OCI-LY3 (cell line): Measurements from ENCODE around the gene GRIK4.
"Not testable (repeated sequence)": the region's sequence is repeated elsewhere in the genome, so short reads cannot be mapped to it uniquely, and the experiment has no call there.

ENCODE experiments used
- H2AFZ ChIP-seq: fragments of 200-600, 300-600 bp; shearing (Covaris generic); 2 replicates; pipeline ENCODE4 v1.6.0; 2014; ENCODE audit warnings: antibody characterized with exemption, low read depth, low read length
- H3K27ac ChIP-seq: fragments of 200-600, 300-600 bp; sonication (generic); 2 replicates; pipeline ENCODE4 v1.5.1; 2014; ENCODE audit warnings: mild to moderate bottlenecking, low read length, moderate library complexity, mixed read lengths
- H3K27me3 ChIP-seq: fragments of 200-600, 300-600 bp; sonication (generic); 2 replicates; pipeline ENCODE4 v1.6.1; 2014; ENCODE audit warnings: low read depth, low read length, mixed read lengths
- H3K36me3 ChIP-seq: fragments of 200-600, 300-600 bp; sonication (generic); replicated peaks from 2 replicates; pipeline ENCODE3; 2014; ENCODE audit warnings: low read depth, low read length, mixed read lengths
- H3K4me1 ChIP-seq: fragments of 300-600, 200-600 bp; sonication (generic); 2 replicates; pipeline ENCODE4 v1.6.1; 2014; ENCODE audit warnings: low read length, mixed read lengths
- H3K4me2 ChIP-seq: fragments of 200-600, 300-600 bp; sonication (generic); 2 replicates; pipeline ENCODE4 v1.6.1; 2014; ENCODE audit warnings: low read length, mixed read lengths
- H3K4me3 ChIP-seq: fragments of 300-600, 200-600 bp; sonication (generic); 2 replicates; pipeline ENCODE4 v1.5.1; 2014; ENCODE audit warnings: antibody characterized with exemption, mild to moderate bottlenecking, low read length, moderate library complexity
- H3K79me2 ChIP-seq: fragments of 300-600, 200-600 bp; shearing (Covaris generic); 2 replicates; pipeline ENCODE4 v1.6.1; 2014; ENCODE audit warnings: mild to moderate bottlenecking, low read length, mixed read lengths
- H3K9ac ChIP-seq: fragments of 300-600, 200-600 bp; shearing (Covaris generic); 2 replicates; pipeline ENCODE4 v1.6.0; 2014; ENCODE audit warnings: mild to moderate bottlenecking, low read length, moderate library complexity
- H3K9me3 ChIP-seq: fragments of 200-600, 300-600 bp; shearing (Covaris generic); 2 replicates; pipeline ENCODE4 v1.6.1; 2014; ENCODE audit warnings: low read length, mixed read lengths; ENCODE audit not compliant: insufficient read depth
- H4K20me1 ChIP-seq: fragments of 200-600, 300-600 bp; sonication (generic); 2 replicates; pipeline ENCODE4 v1.6.1; 2016; ENCODE audit warnings: low read length, mixed read lengths; ENCODE audit not compliant: insufficient read depth
- EZH2phosphoT487 ChIP-seq: fragments of 200-600 bp; shearing (Covaris generic); IDR thresholded peaks from 2 replicates; pipeline ENCODE4 v1.6.1; 2018; ENCODE audit warnings: antibody characterized with exemption, mixed run types, low read depth
- TF ChIP-seq, protein P1 (sequence below): fragments of 200-600, 300-600 bp; sonication (generic); IDR thresholded peaks from 2 replicates; pipeline ENCODE4 v1.5.1; 2014; ENCODE audit warnings: antibody characterized with exemption, low read length, low read depth

The GRIK4 gene

GRCh38 chr11:120759046-120759445 lies 247.5 kb downstream of the GRIK4 start:
- Histone ChIP-seq H3K4me3 (no peak overlapping the region), H3K79me2 (no peaks in the 10 kb centered on the region), H3K4me1 (no peaks in the 10 kb centered on the region), H2AFZ (no peak overlapping the region), H4K20me1 (no peaks in the 10 kb centered on the region), H3K4me2 (no peak overlapping the region), H3K36me3 (no peaks in the 10 kb centered on the region), H3K27ac (no peak overlapping the region), H3K9me3 (no peaks in the 10 kb centered on the region), H3K27me3 (peaks cover 43% of the 10 kb centered on the region), H3K9ac (no peak overlapping the region)
- no peak for TF ChIP-seq EZH2phosphoT487
- TF ChIP-seq, protein P1, sequence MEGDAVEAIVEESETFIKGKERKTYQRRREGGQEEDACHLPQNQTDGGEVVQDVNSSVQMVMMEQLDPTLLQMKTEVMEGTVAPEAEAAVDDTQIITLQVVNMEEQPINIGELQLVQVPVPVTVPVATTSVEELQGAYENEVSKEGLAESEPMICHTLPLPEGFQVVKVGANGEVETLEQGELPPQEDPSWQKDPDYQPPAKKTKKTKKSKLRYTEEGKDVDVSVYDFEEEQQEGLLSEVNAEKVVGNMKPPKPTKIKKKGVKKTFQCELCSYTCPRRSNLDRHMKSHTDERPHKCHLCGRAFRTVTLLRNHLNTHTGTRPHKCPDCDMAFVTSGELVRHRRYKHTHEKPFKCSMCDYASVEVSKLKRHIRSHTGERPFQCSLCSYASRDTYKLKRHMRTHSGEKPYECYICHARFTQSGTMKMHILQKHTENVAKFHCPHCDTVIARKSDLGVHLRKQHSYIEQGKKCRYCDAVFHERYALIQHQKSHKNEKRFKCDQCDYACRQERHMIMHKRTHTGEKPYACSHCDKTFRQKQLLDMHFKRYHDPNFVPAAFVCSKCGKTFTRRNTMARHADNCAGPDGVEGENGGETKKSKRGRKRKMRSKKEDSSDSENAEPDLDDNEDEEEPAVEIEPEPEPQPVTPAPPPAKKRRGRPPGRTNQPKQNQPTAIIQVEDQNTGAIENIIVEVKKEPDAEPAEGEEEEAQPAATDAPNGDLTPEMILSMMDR: no peak

GRCh38 chr11:120765710-120766109 lies 254.2 kb downstream of the GRIK4 start:
- not testable (repeated sequence) for H3K36me3 ChIP-seq, H3K4me1 ChIP-seq, H3K4me2 ChIP-seq, H3K9me3 ChIP-seq, H2AFZ ChIP-seq, H4K20me1 ChIP-seq, H3K9ac ChIP-seq, H3K79me2 ChIP-seq, H3K4me3 ChIP-seq, H3K27ac ChIP-seq
- peaks cover 45% of the 10 kb centered on the region for H3K27me3 ChIP-seq

- peaks cover 51% of the 10 kb centered on the region for H3K27me3 ChIP-seq
- H3K27ac ChIP-seq: no peak overlapping the region
- no peaks in the 10 kb centered on the region for H3K4me1 ChIP-seq
- H3K4me3 ChIP-seq: no peak overlapping the region
- no peak overlapping the region for H3K9ac ChIP-seq
- no peaks in the 10 kb centered on the region for H4K20me1 ChIP-seq
- H3K4me2 ChIP-seq: no peak overlapping the region
- H3K79me2 ChIP-seq: no peaks in the 10 kb centered on the region
- no peak overlapping the region for H2AFZ ChIP-seq
- peaks cover 7% of the 10 kb centered on the region; the same call in 1 of the 2 replicates for H3K9me3 ChIP-seq
- no peaks in the 10 kb centered on the region for H3K36me3 ChIP-seq
- no peak for TF ChIP-seq EZH2phosphoT487
- TF ChIP-seq, protein P1: no peak
Measured at GRCh38 chr11:120766318-120766717, 254.8 kb downstream of the GRIK4 start.

DNA sequence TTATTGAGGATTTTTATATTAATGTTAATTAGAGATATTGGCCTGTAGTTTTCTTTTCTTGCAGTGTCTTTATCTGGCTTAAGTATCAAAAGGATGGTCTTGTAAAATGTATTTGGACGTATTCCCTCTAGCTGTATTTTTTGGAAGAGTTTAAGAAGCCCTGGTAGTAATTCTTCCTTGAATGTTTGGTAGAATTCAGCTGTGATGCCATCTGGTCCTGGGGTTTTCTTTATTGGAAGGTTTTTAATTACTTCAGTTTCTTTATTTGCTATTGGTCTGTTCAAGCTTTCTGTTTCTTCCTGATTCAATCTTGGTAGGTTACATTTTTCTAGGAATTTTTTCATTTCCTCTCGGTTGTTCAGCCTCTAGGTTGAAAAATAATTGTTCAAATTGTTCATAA lies 257.4 kb downstream of the GRIK4 start:
- Histone ChIP-seq H3K9ac (no peak overlapping the region), H3K27me3 (peaks cover 73% of the 10 kb centered on the region), H2AFZ (no peak overlapping the region), H3K4me2 (no peak overlapping the region), H3K27ac (no peak overlapping the region), H3K36me3 (no peaks in the 10 kb centered on the region), H3K4me3 (no peak overlapping the region), H3K4me1 (peaks cover 10% of the 10 kb centered on the region), H3K9me3 (peaks cover 8% of the 10 kb centered on the region; the same call in 1 of the 2 replicates), H4K20me1 (peaks cover 1% of the 10 kb centered on the region; the same call in 1 of the 2 replicates), H3K79me2 (no peaks in the 10 kb centered on the region)
- TF ChIP-seq EZH2phosphoT487: no peak
- TF ChIP-seq, protein P1: no peak

DNA sequence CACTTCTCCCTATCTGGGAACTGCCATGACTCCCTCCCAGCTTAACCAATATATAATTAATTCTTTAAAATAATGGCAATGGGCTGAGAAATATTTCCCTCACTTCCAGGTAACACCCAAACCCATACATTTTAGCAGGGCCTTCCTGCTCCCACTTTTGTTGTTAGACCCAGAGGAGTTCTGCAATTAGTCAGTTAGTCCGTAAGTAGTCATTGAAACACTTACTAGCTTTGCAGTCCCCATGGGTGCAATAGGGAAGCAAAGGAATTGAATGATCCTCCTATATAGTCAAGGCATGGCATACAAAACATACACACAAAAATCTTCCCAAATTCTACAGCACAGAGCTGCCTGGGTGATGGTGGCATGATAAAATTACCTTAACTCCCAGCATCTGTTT lies 258.4 kb downstream of the GRIK4 start:
- TF ChIP-seq EZH2phosphoT487: no peak
- TF ChIP-seq, protein P1: no peak
- H3K4me2 ChIP-seq: no peak overlapping the region
- peaks cover 13% of the 10 kb centered on the region; the same call in 1 of the 2 replicates for H3K9me3 ChIP-seq
- peaks cover 82% of the 10 kb centered on the region for H3K27me3 ChIP-seq
- H3K27ac ChIP-seq: no peak overlapping the region
- H3K9ac ChIP-seq: no peak overlapping the region
- H2AFZ ChIP-seq: no peak overlapping the region
- no peaks in the 10 kb centered on the region for H3K79me2 ChIP-seq
- peaks cover 12% of the 10 kb centered on the region for H3K4me1 ChIP-seq
- H3K4me3 ChIP-seq: no peak overlapping the region
- no peaks in the 10 kb centered on the region for H3K36me3 ChIP-seq
- H4K20me1 ChIP-seq: peaks cover 5% of the 10 kb centered on the region; the same call in 1 of the 2 replicates
